ENCODE data around the gene CALR3.
"Not testable (repeated sequence)": the region's sequence is repeated elsewhere in the genome, so short reads cannot be mapped to it uniquely, and the experiment has no call there.

The CALR3 gene

DNA sequence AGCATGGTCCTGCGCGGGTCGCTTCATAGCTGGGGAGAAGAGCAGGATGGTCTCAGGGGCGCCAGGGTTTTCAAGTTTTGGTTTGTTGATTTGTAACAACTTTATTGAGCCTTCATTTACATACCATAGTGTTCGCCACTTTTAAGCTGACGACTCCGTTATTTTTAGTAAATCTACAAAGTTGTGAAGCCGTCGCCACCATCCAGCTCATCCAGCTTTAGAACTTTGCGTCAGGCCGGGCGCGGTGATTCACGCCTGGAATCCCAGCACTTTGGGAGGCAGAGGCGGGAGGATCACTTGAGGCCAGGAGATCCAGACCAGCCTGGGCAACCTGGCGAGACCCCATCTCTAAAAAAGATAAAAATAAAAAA is 631 bp upstream of the CALR3 start:
- no peak for DNase-seq (ENCODE audit: low spot score)

DNA sequence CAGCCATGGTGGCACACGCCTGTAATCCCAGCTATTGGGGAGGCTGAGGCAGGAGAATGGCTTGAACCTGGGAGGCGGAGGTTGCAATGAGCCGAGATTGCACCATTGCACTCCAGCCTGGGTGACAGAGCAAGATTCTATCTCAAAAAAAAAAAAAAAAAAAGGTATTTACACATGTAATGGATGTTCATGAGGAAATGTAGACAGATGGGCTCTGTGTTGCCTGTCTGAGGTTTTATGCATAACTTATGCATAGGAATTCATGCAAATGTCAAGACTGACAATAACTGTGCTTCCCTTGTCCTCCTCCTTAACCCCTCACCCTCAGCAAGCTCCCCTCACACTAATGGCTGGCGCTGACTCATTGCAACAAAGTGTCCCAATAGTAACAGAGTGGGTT is 9.5 kb downstream of the CALR3 start:
- DNase-seq (ENCODE audit: low spot score) = not testable (repeated sequence)

DNA sequence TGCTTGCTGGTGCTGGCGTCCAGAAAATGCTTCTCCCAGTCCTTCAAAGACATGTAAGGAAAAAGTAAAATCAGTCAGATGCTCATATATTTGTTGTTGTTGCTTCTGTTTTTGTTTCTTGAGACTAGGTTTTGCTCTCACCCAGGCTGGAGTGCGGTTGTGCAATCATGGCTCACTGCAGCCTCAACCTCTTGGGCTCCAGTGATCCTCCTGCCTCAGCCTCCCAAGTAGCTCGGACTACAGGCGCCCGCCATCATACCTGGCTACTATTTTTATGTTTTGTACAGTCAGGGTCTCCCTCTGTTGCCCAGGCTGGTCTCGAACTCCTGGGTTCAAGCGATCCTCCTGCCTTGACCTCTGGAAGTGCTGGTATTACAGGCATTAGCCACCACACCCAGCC is 13.2 kb downstream of the CALR3 start:
- no peak for DNase-seq (ENCODE audit: low spot score)

DNA sequence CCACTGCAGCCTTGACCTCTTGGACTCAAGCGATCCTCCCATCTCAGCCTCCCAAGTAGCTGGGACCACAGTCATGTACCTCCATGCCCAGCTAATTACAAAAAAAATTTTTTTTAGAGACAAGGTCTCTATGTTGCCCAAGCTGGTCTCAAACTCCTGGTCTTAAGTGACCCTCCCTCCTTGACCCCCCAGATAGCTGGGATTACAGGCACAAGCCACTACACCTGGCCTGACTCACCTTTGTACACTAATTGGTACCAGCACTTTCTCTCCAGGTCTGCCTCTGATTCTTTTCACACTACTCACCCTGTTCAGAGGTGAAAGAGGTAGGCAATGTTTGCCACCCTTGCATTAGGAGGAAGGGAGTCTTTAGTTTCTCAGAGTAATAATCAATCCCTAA is 18.7 kb downstream of the CALR3 start:
- DNase-seq (ENCODE audit: low spot score) = no peak

DNA sequence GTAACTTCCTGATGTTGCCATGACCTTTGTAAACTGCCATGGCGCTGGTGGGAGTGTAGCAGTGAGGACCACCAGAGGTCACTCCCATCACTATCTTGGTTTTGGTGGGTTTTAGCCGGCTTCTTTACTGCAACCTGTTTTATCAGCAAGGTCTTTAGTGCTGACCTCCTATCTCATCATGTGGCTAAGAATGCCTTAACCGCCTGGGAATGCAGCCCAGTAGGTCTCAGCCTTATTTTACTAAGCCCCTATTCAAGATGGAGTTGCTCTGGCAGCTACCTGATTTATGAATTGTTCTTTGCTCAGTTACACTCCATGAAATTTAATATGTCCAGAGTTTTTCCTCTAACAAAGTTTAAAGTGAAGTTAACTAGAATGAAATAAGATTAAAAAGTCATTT is 19.6 kb downstream of the CALR3 start:
- no peak for DNase-seq (ENCODE audit: low spot score)

DNA sequence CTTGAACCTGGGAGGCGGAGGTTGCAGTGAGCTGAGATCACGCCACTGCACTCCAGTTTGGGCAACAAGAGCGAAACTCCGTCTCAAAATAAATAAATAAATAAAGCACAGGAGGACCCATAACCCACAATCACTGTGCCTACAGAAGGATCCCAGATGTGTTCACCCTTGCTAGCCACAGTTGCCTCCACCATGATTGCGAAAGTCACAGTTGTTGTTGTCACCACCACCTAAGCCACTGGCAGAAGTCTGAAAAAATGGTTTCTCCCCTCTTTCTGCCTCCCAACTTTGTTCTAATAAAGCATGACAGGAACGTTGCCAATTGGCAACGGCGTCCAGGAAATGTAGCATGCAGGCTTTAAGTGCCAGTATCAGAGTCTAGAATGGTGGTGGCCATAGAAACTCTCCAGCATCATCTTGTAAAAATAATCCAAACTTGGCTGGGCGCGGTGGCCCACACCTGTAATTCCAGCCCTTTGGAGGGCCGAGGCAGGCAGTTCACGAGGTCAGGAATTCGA is 22.0 kb downstream of the CALR3 start:
- no peak for DNase-seq (ENCODE audit: low spot score)

DNA sequence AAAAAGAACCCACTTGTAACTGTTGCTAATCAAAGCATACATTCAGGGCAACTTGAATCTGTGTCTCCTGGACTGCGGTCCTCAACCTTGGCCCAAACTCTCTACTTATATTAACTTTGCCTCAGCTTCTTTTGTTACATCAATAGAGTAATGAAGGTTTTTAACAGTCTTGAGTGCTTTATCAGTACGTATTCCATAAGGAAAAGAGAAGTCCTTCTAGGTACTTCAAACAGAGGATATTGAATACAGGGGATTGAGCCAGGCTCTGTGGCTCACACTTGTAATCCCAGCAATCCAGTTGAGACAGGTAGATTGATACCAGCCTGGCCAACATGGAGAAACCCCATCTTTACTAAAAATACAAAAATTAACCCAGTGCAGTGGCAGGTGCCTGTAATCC is 23.0 kb downstream of the CALR3 start:
- no peak for DNase-seq (ENCODE audit: low spot score)

DNA sequence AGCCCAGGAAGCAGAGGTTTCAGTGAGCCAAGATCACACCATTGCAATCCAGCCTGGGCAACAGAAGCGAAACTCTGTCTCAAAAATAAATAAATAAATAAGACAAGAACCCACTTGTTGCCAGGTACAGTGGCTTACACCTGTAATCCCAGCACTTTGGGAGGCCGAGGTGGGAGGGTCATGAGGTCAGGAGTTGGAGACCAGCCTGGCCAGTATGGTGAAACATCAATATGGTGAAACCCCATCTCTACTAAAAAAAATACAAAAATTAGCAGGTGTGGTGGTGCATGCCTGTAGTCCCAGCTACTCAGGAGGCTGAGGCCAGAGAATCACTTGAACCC is 23.4 kb downstream of the CALR3 start:
- not testable (repeated sequence) for DNase-seq (ENCODE audit: low spot score)

DNA sequence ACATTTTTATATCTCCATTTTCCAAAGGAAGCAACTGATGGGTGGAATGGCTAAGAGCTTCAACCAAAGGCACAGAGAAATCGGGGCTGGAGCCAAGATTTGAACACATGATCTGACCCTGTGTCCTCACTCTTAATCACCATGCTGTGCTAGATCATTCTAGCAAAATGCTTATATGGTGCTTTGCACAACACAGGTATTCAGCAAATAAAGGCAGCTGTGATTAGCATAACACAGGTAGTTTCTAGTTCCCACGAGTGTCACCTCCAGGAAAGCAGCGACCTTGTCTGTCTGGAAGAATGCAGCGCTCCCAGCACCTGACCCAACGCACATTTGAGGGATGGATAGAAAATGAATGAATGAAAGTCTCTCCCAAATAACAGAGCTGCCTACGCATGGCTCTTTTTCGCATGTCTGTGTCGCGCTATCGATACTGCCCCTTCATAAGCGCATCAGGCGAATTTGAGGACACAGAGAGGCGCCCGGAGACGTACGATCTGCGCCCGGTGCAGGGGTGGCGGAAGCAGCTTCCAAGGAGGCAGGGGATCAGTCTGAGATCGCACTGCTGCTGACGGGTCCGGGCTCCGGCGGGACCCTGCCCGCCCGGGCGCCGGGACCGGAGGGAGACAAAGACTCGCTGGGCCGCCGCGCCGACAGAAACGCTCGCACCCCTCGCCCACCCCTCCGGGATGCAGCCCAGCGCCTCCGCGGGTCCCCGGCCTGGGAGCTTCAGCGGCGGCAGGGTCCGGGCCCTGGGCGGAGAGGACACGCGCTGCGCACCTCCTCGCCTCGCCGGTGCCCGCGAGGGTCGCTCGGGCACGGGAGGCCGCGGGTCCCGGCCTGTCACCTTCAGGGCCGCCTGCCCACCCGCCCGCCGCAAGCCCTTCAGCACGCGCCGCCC is 24.8 kb downstream of the CALR3 start:
- peak; percentile 35 for DNase-seq (ENCODE audit: low spot score)

DNA sequence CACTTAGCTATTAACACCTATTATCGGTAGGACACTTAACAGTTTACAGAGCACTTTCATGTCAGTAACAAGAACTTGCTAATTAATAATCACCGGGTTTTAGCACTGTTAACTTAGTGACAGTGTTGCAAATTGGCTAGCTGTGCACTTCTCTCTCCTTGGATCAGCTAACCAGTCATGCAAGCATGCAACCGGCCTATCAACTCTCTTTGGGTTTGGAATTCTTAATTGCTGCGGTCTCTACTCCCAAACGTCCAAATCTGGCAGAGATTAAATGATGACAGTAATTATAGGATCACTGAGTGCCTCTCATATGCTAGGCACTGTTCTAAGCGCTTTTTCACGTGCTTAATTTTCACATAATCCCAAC is 25.4 kb downstream of the CALR3 start:
- no peak for DNase-seq (ENCODE audit: low spot score)

DNA sequence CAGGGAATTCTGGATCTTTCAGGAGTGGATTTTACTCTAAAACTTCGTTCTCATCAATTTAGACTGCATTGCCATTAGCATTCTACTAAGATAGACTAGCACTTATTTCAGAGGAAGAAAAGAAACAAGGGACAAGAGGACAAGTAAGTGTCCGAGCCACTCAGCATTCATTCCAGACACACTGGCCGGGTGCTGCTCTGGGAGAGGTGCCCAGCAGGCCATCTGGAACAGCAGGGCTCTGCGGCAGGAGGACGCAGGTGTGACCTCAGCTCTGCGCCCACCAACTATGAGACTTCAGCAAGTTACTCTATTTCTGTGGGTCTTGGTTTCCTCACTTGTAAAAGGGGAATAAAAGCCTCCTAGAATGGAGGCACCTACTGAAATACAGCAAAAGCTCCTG is 28.4 kb downstream of the CALR3 start:
- peak; percentile 51 for DNase-seq (ENCODE audit: low spot score)

DNA sequence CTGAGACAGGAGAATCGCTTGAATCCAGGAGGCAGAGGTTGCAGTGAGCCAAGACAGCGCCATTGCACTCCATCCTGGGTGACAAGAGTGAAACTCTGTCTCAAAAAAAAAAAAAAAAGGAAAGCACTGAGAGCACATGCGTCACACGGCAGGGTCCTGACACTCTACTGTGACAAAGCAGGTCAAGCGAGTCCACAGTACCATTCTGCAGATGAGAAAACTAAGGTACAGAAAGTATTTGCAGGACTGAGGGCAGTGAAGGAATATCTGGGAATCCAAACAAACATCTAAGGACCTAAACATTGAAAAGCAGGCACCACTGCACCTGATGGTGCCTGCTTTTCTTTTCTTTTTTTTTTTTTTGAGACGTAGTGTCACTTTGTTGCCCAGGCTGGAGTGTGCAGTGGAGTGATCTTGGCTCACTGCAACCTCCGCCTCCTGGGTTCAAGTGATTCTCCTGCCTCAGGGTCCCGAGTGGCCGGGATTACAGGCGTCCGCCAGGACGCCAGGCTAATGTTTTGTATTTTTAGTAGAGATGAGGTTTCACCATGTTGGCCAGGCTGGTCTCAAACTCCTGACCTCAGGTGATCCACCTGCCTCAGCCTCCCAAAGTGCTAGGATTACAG is 29.1 kb downstream of the CALR3 start:
- not testable (repeated sequence) for DNase-seq (ENCODE audit: low spot score)

DNA sequence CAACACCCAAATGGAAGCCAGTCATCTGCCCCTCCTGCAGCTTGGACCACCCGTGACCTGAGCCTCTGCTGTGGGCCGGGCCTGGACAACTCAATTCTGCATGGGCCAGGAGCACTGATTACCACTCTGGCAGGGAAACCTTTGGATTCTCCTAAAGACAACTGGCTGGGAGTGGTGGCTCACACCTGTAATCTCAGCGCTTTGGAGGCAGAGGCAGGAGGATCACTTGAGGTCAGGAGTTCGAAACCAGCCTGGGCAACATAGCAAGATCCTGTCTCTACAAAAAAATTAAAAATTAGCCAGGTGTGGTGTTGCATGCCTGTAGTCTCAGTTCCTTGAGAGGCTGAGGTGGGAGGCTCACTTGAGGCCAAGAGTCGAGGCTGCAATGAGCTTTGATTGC is 30.7 kb downstream of the CALR3 start:
- no peak for DNase-seq (ENCODE audit: low spot score)

DNA sequence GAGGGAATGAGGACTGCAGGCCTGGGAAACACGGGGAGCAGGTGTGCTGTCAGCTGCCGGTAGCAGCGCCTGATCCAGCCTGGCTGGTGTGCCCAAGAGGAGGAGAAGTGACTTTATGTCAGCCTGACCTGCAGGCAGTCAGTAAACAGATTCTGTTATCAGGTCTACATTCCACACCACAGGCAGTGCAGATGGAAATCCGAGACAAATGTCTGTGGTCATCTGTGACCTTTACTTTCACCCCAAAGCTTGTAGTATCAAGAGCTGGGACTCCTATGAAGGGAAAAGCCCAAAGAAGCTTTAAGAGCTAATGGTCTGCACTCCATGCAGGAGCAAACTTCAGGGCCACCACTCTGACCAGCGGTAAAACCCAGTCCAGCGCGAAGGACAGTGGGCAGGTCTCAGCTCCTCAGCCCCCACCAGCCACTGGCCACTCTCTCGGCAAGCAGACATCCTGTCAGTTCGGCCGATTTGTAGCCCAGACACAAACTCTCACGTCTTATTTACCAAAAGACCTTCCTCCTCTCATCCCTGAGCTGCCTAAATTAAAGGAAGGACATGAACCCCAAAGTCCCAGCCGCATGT is 31.9 kb downstream of the CALR3 start:
- DNase-seq (ENCODE audit: low spot score) = no peak

DNA sequence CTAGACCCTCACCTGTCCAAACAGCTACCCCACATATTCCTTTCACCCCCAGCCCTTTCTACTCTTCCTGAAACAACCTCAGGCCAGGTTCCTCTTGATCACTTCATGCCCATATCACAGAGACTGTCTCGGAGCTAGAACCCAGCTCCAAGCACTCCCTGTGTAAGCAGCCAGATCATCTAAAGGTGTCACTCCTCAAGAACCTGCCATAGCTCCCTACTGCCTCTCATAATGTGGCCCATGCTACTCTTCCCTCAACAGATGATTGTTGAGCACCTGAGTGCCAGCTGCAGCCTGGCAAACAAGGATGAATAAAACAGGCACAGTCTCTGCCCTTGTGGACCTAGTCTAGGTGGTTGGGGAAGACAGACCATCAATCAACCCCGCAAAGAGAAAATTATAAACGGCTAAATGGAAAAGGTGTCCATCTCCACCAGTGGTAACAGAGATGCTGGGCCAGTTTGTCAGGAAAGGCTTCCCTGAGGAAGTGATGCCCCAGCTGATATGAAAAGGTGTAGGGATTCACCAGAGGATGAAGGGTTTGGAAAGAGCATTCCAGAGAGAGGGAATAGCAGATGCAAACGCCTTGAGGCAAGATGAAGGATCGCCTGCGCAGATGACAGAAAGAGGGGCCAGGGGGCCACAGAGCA is 32.5 kb downstream of the CALR3 start:
- no peak for DNase-seq (ENCODE audit: low spot score)

DNA sequence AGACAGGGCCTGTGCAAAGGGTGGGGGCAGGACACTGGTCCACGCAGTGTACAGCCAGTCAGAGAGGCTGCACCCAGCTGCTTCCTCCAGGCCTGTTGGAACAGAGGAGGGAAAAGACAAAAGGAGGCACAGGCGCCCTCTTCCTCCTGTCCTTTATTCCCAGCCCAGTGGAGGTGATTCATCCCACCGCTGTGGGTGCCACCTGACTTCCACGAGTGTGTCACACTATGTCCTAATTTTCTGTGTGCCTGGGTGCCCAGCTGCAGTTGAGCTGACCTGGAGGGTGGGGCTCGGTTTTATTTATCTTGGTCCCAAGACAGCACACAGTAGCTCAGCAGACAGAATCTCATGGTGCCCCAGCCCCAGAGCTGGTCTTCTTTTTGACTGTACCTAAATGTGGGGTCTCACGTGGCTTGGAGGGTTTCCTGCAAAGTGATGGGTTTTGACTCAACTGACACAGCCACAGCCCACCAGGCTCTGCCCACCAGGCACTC is 33.2 kb downstream of the CALR3 start:
- DNase-seq (ENCODE audit: low spot score) = no peak

DNA sequence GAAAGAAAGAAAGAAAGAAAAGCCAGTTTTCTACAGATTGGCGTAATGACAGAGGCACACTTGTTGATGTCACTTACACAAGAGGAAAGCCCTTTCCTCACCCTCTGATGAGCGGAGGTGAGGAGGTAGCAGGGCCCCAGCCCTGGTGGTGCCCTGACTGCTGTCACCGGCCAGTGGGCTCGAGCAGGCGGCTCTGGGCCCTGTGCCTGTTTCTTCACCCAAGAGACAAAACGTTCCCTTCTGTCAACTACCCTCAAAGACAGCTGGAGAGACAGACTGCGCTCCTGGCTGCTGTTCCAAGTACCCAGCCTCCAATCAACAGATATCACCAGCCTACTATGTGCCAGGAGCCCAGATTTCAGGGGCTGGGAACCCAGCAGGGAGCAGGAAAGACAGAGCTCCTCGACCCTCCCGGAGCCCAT is 34.3 kb downstream of the CALR3 start:
- peak; percentile 47 for DNase-seq (ENCODE audit: low spot score)

DNA sequence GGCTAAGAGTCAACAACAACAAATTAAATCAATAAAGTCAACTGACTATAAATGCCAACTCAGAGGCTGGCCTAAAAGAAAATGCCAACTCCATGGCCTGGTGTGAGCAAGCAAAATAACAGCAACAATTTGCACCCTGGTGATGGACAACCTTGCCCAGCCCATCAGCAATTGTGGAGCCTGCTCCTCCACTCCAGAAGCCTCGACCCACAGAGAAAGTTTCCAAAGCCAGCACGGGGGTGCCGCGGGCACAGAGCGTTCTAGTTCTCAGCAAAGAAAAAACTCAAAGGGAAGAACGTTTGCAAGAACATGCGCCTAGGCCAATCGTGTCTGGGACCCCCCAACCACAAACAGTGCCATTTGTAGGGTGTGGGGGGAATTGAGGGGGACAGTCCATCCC is 35.5 kb downstream of the CALR3 start:
- DNase-seq (ENCODE audit: low spot score) = no peak

DNA sequence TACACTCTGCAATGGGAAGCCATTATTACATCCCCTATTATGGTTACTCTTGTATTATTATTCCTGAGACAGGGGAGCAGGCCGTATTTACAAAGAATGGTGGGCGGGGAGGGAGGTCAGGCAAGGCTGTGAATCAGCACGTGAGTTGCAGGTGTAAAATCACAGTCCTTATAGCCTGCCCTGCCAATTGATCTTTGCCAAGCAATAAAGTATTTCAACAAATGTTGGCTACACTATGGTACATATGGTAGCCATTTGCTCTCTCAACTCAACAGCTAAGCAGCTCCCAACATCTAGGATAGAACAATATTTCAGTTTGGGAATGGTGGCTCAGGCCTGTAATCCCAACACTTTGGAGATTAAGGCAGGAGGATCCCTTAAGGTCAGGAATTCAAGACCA is 36.3 kb downstream of the CALR3 start:
- no peak for DNase-seq (ENCODE audit: low spot score)

DNA sequence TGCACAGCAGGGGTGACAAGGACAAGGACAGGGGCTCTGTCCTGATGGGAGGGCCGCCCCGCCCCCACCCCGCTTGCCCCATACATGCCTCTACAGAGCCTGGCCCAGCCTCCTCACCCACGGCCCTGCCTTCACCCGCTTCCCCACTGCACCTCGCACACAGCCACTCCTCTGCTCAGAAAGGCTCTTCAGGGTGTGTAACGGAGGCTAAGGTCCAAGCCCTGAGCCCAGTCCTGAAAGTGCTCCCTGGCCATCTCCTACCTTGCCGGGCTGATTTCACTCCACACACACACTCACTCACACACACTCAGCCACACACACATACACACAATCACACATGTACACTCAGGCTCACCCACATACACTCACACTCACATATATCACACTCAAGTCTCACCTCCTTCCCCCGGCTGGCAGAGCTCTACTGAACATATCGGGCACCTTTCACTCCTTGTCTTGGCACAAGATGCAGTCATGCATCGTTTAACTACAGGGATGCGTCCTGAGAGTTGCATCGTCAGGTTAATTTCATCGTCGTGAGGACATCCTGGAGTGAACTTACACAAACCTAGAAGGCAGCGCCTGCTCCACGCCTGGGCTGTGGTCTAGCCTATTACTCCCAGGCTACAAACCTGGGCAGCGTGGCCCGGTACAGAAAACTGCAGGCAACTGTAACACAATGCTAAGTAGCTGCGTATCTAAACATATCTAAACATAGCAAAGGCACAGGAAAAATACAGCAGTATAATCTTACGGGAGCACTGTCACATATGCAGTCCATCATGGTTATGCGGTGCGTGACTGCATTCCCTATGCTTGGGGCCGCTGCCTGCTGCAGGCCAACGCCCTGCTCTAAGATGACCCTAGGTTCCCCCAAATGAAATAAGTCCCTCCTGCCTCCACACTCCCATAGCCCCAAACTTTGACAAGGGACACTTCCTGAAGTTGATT is 37.3 kb downstream of the CALR3 start:
- DNase-seq (ENCODE audit: low spot score) = no peak

DNA sequence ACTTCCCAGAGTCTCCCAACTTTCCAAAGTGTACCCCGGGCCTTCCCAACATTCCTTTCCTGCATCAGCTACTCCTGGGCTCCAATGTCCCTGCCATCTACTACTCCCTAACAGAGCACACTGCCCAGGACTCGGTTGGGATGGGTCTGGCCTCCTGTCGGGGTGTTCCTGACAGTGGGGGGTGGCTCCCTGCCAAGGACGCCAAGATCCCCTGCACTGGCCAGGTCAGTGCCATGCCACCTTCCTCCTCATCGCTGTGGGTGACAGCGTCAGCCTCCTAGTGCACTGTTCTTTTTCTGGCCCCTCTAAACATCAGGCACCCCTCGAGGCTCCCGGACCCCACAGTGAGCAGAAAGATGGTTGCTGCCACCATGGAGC is 38.0 kb downstream of the CALR3 start:
- no peak for DNase-seq (ENCODE audit: low spot score)

All from cerebellar cortex (tissue), 1 donor.